Fibroblast of the aortic adventitia (primary cell): ENCODE data around the gene KIAA1217. TPM values are rescaled to one million over a fixed set of nuclear protein-coding genes. Genes with fewer than 3 reads are reported as not detected.

ENCODE experiments used
- DNase-seq: peaks from one replicate; pipeline ENCODE4 v3.0.0-alpha.2; 2010; ENCODE audit warnings: low read depth
- H3K4me3 ChIP-seq: 2 replicates; pipeline ENCODE4 v1.5.1; 2011; ENCODE audit warnings: low read depth, mild to moderate bottlenecking, control low read depth, low read length, moderate library complexity
- total RNA-seq: library from RNA; depleted of rRNA; stranded (reverse); fragments of >200 nt; gene quantifications from 2 replicates; pipeline ENCODE4 v1.2.3, GENCODE V29; 2012; ENCODE audit warnings: low replicate concordance
- TF ChIP-seq, protein P1 (sequence below): IDR thresholded peaks from 2 replicates; pipeline ENCODE4 v1.5.1; 2011; ENCODE audit warnings: mild to moderate bottlenecking, low read length, control low read depth, inconsistent platforms; ENCODE audit not compliant: insufficient read depth

The KIAA1217 gene
- total RNA-seq, 1 donor = 12.5 TPM

- H3K4me3 ChIP-seq = no peak overlapping the region
- TF ChIP-seq, protein P1, sequence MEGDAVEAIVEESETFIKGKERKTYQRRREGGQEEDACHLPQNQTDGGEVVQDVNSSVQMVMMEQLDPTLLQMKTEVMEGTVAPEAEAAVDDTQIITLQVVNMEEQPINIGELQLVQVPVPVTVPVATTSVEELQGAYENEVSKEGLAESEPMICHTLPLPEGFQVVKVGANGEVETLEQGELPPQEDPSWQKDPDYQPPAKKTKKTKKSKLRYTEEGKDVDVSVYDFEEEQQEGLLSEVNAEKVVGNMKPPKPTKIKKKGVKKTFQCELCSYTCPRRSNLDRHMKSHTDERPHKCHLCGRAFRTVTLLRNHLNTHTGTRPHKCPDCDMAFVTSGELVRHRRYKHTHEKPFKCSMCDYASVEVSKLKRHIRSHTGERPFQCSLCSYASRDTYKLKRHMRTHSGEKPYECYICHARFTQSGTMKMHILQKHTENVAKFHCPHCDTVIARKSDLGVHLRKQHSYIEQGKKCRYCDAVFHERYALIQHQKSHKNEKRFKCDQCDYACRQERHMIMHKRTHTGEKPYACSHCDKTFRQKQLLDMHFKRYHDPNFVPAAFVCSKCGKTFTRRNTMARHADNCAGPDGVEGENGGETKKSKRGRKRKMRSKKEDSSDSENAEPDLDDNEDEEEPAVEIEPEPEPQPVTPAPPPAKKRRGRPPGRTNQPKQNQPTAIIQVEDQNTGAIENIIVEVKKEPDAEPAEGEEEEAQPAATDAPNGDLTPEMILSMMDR = no peak
- DNase-seq = no peak
These were observed 166.6 kb downstream of the KIAA1217 start for GRCh38 chr10:24375510-24375909.

- no peak for DNase-seq
- no peak overlapping the region for H3K4me3 ChIP-seq
- TF ChIP-seq, protein P1 = no peak
These were observed 167.8 kb downstream of the KIAA1217 start for GRCh38 chr10:24376731-24377130.

DNA sequence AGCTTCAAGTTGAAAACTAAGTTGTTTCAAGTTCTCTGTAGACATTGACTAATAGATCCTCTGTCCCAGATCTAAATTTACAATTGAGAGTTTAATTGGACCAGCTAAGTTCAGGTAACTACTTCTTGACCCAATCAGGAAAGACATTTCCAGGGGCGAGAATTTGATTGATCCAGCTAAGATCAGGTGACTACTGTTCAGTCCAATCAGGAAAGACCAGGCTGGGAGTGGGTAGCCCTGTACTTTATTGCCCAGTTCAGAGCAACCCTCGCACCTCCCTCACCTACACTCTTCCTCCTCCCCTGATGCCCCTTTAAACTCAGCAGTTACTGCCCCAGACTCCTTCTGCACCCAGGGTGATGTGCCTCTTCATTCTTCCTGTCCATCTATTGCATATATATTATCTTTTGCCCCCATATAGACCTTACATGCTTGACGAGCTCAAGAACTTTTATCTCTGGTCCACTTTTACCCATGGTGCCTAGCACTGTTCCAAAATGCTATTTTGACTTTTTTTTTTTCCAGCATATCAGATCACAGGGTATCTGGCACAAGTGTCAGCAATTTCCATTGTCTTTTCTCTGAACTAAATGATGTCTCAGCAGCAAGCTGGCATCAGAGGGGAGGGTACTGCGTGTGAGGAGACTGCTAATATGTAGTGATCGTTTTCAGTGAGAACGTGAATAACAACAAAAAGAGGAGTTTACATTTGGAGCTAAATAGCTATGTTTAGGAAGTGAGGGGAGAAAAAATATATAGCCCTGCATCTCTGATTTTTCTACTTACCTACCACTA lies 169.4 kb downstream of the KIAA1217 start:
- H3K4me3 ChIP-seq = no peak overlapping the region
- TF ChIP-seq, protein P1 = no peak
- DNase-seq = no peak

DNA sequence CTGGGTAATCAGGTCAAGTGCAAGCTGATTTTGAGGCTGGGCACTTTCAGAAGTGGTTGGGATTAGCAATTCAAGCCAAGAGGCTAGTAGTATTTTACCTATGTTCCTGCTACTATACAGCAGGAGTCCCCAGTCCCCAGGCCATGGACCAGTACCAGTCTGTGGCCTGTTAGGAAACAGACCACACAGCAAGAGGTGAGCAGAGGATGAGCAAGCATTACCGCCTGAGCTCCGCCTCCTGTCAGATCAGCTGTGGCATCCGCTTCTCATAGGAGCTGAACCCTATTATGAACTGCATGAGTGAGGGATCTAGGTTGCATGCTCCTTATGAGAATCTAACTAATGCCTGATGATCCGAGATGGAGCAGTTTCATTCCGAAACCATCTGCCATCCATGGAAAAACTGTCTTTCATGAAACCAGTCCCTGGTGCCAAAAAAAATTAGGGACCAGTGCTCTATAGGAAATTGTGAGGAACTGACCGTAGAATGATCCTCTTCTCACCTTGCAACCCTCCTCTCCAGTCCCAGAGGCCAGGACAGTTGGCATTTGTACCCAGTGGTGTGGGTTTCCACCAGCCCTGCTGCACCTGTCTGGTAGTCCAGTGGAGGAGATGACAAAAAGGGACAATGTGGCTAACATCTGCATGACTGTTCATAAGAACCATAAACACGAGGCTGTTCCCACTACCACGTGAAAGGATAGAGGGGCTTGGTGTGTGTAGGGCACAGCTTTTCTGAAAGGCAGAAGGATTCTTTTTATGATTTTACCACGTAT lies 172.5 kb downstream of the KIAA1217 start:
- no peak for DNase-seq
- no peak overlapping the region for H3K4me3 ChIP-seq
- TF ChIP-seq, protein P1 = no peak

DNA sequence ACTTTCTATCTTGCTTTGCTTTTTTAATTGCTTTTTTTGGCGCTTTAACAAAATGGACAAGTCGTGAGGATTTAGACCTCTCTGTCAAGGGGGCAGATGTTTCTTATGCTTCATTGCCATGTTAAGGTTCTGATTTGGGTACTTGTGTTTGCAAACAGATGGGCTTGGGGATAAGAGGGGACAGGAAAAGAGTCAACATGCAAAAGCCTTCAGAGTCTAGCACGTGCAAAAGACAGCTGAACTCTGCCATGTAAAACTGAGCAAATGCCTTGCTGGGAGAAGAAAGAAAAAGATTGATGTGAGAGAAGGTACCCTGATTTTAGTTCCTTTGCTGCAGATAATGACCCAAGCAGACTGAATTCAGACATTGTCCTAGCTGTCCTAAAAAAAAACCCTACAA lies 173.1 kb downstream of the KIAA1217 start:
- DNase-seq = no peak
- no peak overlapping the region for H3K4me3 ChIP-seq
- TF ChIP-seq, protein P1 = no peak

- H3K4me3 ChIP-seq = no peak overlapping the region
- no peak for DNase-seq
- TF ChIP-seq, protein P1 = no peak
These were observed 173.6 kb downstream of the KIAA1217 start for GRCh38 chr10:24382596-24382978.
